Measurements from ENCODE around the gene PITPNM3. TPM values are rescaled to one million over a fixed set of nuclear protein-coding genes. Genes with fewer than 3 reads are reported as not detected.

Gene PITPNM3
- total RNA-seq, 1 experiment from 2014 or later = 0.44 TPM

- no peak overlapping the region for H3K4me3 ChIP-seq (ENCODE audit: low read depth in 2 of 2, low read length in 2 of 2)
- TF ChIP-seq CTCF (IDR thresholded peaks at IDR 0.05) (no peak), POLR2AphosphoS5 (IDR thresholded peaks at IDR 0.05; ENCODE audit: low read depth, low read length) (no peak), TCF7L2 (IDR thresholded peaks at IDR 0.05; ENCODE audit: low read depth, low read length) (no peak)
- no peak overlapping the region for H3K27ac ChIP-seq (ENCODE audit: low read length)
- in situ Hi-C loops (cut with HindIII; ENCODE audit: low pct_unique_long_range_greater_than_20kb, low sequenced_read_pairs) = no loop called here
- POLR2A ChIA-PET = no interaction called here
- intact Hi-C loops (cut with micrococcal nuclease; ENCODE audit: unreplicated experiment) = no loop called here
- DNase-seq (ENCODE audit: low read depth, low spot score) (no peak), ATAC-seq (no peak)
- H3K36me3 ChIP-seq (ENCODE audit: control insufficient read depth, insufficient read depth, low read length) = no peaks in the 10 kb centered on the region
- no peaks in the 10 kb centered on the region for H3K4me1 ChIP-seq (ENCODE audit: control insufficient read depth, insufficient read depth, low read length)
- no peaks in the 10 kb centered on the region for H3K9me3 ChIP-seq (ENCODE audit: control insufficient read depth, insufficient read depth, low read depth, low read length)
- BruUV-seq (replicated peaks) = no TSS peak
- CTCF ChIA-PET = no interaction called here
- 0 out of 2 replicates have a peak, but pooled peaks cover 2% of the 10 kb centered on the region for H3K27me3 ChIP-seq (ENCODE audit: control insufficient read depth, insufficient read depth, low read length)
Measured at GRCh38 chr17:6517062-6517461, 39.3 kb downstream of the PITPNM3 start.

- DNase-seq (ENCODE audit: low read depth, low spot score) = no peak
- H3K4me3 ChIP-seq (ENCODE audit: low read depth in 2 of 2, low read length in 2 of 2) = no peak overlapping the region
- ChIA-PET POLR2A (no interaction called here), CTCF (no interaction called here)
- TF ChIP-seq TCF7L2 (IDR thresholded peaks at IDR 0.05; ENCODE audit: low read depth, low read length) (no peak), SIN3A (IDR thresholded peaks at IDR 0.05; ENCODE audit: borderline replicate concordance, insufficient read depth, low read depth, low read length) (no peak), REST (IDR thresholded peaks at IDR 0.05; ENCODE audit: insufficient read depth in 1 of 2, low read depth in 2 of 2, low read length in 1 of 2) (no peak), CTCF (IDR thresholded peaks at IDR 0.05) (no peak), POLR2AphosphoS5 (IDR thresholded peaks at IDR 0.05; ENCODE audit: low read depth, low read length) (no peak)
- H3K27me3 ChIP-seq (ENCODE audit: control insufficient read depth, insufficient read depth, low read length) = 0 out of 2 replicates have a peak, but pooled peaks cover 2% of the 10 kb centered on the region
- no peaks in the 10 kb centered on the region for H3K36me3 ChIP-seq (ENCODE audit: control insufficient read depth, insufficient read depth, low read length)
- in situ Hi-C loops (cut with HindIII; ENCODE audit: low pct_unique_long_range_greater_than_20kb, low sequenced_read_pairs) (no loop called here), intact Hi-C loops (cut with micrococcal nuclease; ENCODE audit: unreplicated experiment) (no loop called here)
- H3K9me3 ChIP-seq (ENCODE audit: control insufficient read depth, insufficient read depth, low read depth, low read length) = no peaks in the 10 kb centered on the region
- H3K27ac ChIP-seq (ENCODE audit: low read length) = no peak overlapping the region
- H3K4me1 ChIP-seq (ENCODE audit: control insufficient read depth, insufficient read depth, low read length) = no peaks in the 10 kb centered on the region
- no peak for ATAC-seq
- BruUV-seq (replicated peaks) = no TSS peak
Measured at GRCh38 chr17:6514371-6514770, 42.0 kb downstream of the PITPNM3 start.
